HUDEP-2 (cell line): Measurements from ENCODE around the gene ABCG2.
"Not testable (repeated sequence)": the region's sequence is repeated elsewhere in the genome, so short reads cannot be mapped to it uniquely, and the experiment has no call there.

Source experiments
- DNase-seq, 76 experiments: peaks; one replicate each; lab custom pipeline; 2025; ENCODE audit not compliant: unreplicated experiment in 76 of 76; lab: John Stamatoyannopoulos, UW

The ABCG2 gene

GRCh38 chr4:88119943-88120342 lies 38.5 kb downstream of the ABCG2 start:
- DNase-seq: no peak

- no peak for DNase-seq
Measured at GRCh38 chr4:88115587-88115986, 42.9 kb downstream of the ABCG2 start.

GRCh38 chr4:88112856-88113255 lies 45.6 kb downstream of the ABCG2 start:
- DNase-seq: no peak

GRCh38 chr4:88110826-88111225 lies 47.6 kb downstream of the ABCG2 start:
- no peak for DNase-seq

GRCh38 chr4:88109123-88109881 lies 49.1 kb downstream of the ABCG2 start:
- DNase-seq: no peak

GRCh38 chr4:88108747-88109122 lies 49.7 kb downstream of the ABCG2 start:
- no peak for DNase-seq

- DNase-seq: not testable (repeated sequence)
Measured at GRCh38 chr4:88108108-88108465, 50.4 kb downstream of the ABCG2 start.

- DNase-seq: peak in 1 of 76 experiments; percentile 0
Measured at GRCh38 chr4:88107406-88108107, 50.9 kb downstream of the ABCG2 start.

- DNase-seq: no peak
Measured at GRCh38 chr4:88106205-88106604, 52.2 kb downstream of the ABCG2 start.

GRCh38 chr4:88104902-88105610 lies 53.4 kb downstream of the ABCG2 start:
- DNase-seq: no peak

GRCh38 chr4:88102026-88102425 lies 56.4 kb downstream of the ABCG2 start:
- no peak for DNase-seq

- DNase-seq: no peak
Measured at GRCh38 chr4:88101165-88101564, 57.3 kb downstream of the ABCG2 start.

GRCh38 chr4:88098993-88099752 lies 59.3 kb downstream of the ABCG2 start:
- DNase-seq: no peak

- no peak for DNase-seq
Measured at GRCh38 chr4:88097781-88098180, 60.7 kb downstream of the ABCG2 start.

- DNase-seq: no peak
Measured at GRCh38 chr4:88097301-88097700, 61.1 kb downstream of the ABCG2 start.

- DNase-seq: no peak
Measured at GRCh38 chr4:88093874-88094273, 64.6 kb downstream of the ABCG2 start.

- no peak for DNase-seq
Measured at GRCh38 chr4:88091378-88091777, 67.1 kb downstream of the ABCG2 start.

GRCh38 chr4:88090898-88091297 lies 67.5 kb downstream of the ABCG2 start:
- DNase-seq: no peak

- DNase-seq: no peak
Measured at GRCh38 chr4:88087004-88087403, 71.4 kb downstream of the ABCG2 start.

GRCh38 chr4:88080626-88081025 lies 77.8 kb downstream of the ABCG2 start:
- no peak for DNase-seq

- no peak for DNase-seq
Measured at GRCh38 chr4:88078579-88078978, 79.9 kb downstream of the ABCG2 start.
